Gastroesophageal sphincter (tissue), 4 donors: ENCODE measurements around the gene DNALI1. TPM values are rescaled to one million over a fixed set of nuclear protein-coding genes. Genes with fewer than 3 reads are reported as not detected.
A peak's percentile ranks its signal among the peaks of the same experiment; 100 is the strongest.
"Not testable (repeated sequence)": the region's sequence is repeated elsewhere in the genome, so short reads cannot be mapped to it uniquely, and the experiment has no call there.

ENCODE experiments used
- ATAC-seq: fragments of 150-250 bp; one replicate; pipeline ENCODE4 v1.9.1; 2016; ENCODE audit warnings: mild to moderate bottlenecking, moderate library complexity
- H3K27ac ChIP-seq, 4 donors: fragments of 200-600 bp; sonication (generic) in 3 of 4; 1 replicate in 3 of 4; 2 replicates in 1 of 4; pipeline ENCODE4 v1.5.1; 2016 to 2019
- H3K27me3 ChIP-seq: fragments of 200-600 bp; sonication (generic); one replicate; pipeline ENCODE4 v1.5.1; 2019
- H3K36me3 ChIP-seq, 2 donors: fragments of 200-600 bp; sonication (generic); one replicate each; pipeline ENCODE4 v1.5.1; 2019; ENCODE audit warnings: control low read depth in 1 of 2
- H3K4me1 ChIP-seq, 3 donors: fragments of 200-600 bp; sonication (generic); 1 replicate in 2 of 3; 2 replicates in 1 of 3; pipeline ENCODE4 v1.5.1; 2016 to 2019; ENCODE audit warnings: control low read depth in 2 of 3
- H3K4me3 ChIP-seq, 2 donors: fragments of 200-600 bp; sonication (generic); one replicate each; pipeline ENCODE4 v1.5.1; 2019; ENCODE audit warnings: mild to moderate bottlenecking in 1 of 2, moderate library complexity in 1 of 2
- H3K9me3 ChIP-seq, 3 donors: fragments of 200-600 bp; sonication (generic); one replicate each; pipeline ENCODE4 v1.5.1; 2017 to 2019; ENCODE audit warnings: control low read depth in 2 of 3
- EP300 ChIP-seq: sonication (generic); formaldehyde crosslinking; IDR thresholded peaks from one replicate; pipeline ENCODE4 v1.6.1; 2017; ENCODE audit warnings: antibody characterized with exemption, mild to moderate bottlenecking
- POLR2A ChIP-seq, 2 donors: fragments of 450-650 bp; IDR thresholded peaks; one replicate each; pipeline ENCODE4 v1.6.1; 2017; ENCODE audit warnings: antibody characterized with exemption in 2 of 2, mild to moderate bottlenecking in 2 of 2, moderate library complexity in 1 of 2
- POLR2AphosphoS5 ChIP-seq: sonication (generic); formaldehyde crosslinking; IDR thresholded peaks from one replicate; pipeline ENCODE4 v1.6.1; 2017; ENCODE audit warnings: antibody characterized with exemption
- WGBS, 2 donors: methylation state at CpG; one replicate each; pipeline ENCODE4 v1.1.5; 2018; ENCODE audit warnings: low coverage in 1 of 2; 5-methylcytosine and 5-hydroxymethylcytosine counted together
- total RNA-seq, 4 donors: library from RNA; depleted of rRNA; stranded (reverse); fragments of >200 nt; gene quantifications; one replicate each; pipeline ENCODE4 v1.1.0, GENCODE V29; 2016
- TF ChIP-seq, protein P1 (sequence below), 4 experiments: fragments of 200-600 bp in 2 of 4; fragments of 450-650 bp in 2 of 4; sonication (generic) in 1 of 4; IDR thresholded peaks; one replicate each; pipeline ENCODE4 v1.5.1; 2017 to 2019; ENCODE audit warnings: antibody characterized with exemption in 4 of 4, mild to moderate bottlenecking in 2 of 4, moderate library complexity in 2 of 4

Gene DNALI1
- total RNA-seq, 4 donors from 2014 or later: 10.2 to 15.7 (median 12.6) TPM

DNA sequence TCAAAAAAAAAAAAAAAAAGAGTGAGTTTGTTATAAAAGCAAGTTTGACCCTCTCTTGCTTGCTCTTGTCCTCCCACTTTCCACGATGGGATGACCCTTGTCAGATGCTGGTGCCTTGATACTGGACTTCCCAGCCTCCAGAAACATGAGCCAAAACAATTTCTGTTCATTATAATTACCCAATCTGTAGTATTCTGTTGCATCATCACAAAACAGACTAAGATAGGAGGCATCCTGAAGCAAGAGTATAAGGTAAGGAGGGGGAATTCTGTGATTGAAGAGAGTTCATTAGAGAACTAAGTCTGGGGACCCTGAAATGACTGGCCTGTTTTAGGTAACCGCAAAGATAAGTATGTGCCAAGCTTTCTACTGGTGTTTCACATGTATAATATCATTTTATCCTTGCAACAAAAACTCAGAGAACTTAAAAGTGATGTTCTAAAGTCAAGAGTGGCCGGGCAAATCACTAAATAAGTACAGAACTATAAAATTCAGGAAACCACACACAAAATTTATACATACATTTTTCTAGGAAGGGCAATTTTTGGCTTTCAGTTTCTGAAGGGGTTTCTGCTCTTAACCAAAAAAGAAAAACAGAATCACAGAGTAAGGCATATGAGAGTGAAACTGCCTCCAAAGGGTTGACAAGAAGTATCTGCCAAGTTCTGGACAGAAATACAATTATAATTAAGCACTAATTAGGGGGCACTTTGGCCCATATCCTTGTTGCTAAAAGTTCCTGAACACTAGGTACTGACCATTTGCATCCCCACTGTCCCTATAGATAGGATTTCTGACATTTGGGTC lies 14.0 kb downstream of the DNALI1 start:
- 89 to 100% methylated on average over 2 to 3 of the region's 3 CpGs for WGBS, 2 donors
- no peak overlapping the region for H3K4me3 ChIP-seq
- peaks cover 8 to 100% of the 10 kb centered on the region in 2 donors for H3K36me3 ChIP-seq
- no peaks in the 10 kb centered on the region for H3K4me1 ChIP-seq
- H3K27me3 ChIP-seq: no peaks in the 10 kb centered on the region
- H3K9me3 ChIP-seq: no peaks in the 10 kb centered on the region
- ATAC-seq: no peak
- no peak overlapping the region for H3K27ac ChIP-seq
- TF ChIP-seq, protein P1, sequence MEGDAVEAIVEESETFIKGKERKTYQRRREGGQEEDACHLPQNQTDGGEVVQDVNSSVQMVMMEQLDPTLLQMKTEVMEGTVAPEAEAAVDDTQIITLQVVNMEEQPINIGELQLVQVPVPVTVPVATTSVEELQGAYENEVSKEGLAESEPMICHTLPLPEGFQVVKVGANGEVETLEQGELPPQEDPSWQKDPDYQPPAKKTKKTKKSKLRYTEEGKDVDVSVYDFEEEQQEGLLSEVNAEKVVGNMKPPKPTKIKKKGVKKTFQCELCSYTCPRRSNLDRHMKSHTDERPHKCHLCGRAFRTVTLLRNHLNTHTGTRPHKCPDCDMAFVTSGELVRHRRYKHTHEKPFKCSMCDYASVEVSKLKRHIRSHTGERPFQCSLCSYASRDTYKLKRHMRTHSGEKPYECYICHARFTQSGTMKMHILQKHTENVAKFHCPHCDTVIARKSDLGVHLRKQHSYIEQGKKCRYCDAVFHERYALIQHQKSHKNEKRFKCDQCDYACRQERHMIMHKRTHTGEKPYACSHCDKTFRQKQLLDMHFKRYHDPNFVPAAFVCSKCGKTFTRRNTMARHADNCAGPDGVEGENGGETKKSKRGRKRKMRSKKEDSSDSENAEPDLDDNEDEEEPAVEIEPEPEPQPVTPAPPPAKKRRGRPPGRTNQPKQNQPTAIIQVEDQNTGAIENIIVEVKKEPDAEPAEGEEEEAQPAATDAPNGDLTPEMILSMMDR (IDR thresholded peaks at IDR 0.05): no peak
- TF ChIP-seq EP300 (no peak), POLR2A (IDR thresholded peaks at IDR 0.05) (no peak), POLR2AphosphoS5 (no peak)

- ATAC-seq: no peak
- TF ChIP-seq EP300: no peak
- peak; percentile 79 for TF ChIP-seq POLR2AphosphoS5
- WGBS, 2 donors: 35 to 77% methylated on average over 6 of the region's 7 CpGs
- Histone ChIP-seq H3K4me3 (no peak overlapping the region), H3K9me3 (no peaks in the 10 kb centered on the region), H3K27ac (no peak overlapping the region), H3K4me1 (no peaks in the 10 kb centered on the region), H3K36me3 (peaks cover 2 to 98% of the 10 kb centered on the region in 2 donors), H3K27me3 (no peaks in the 10 kb centered on the region)
These were observed 18.2 kb downstream of the DNALI1 start for GRCh38 chr1:37574834-37575480.

DNA sequence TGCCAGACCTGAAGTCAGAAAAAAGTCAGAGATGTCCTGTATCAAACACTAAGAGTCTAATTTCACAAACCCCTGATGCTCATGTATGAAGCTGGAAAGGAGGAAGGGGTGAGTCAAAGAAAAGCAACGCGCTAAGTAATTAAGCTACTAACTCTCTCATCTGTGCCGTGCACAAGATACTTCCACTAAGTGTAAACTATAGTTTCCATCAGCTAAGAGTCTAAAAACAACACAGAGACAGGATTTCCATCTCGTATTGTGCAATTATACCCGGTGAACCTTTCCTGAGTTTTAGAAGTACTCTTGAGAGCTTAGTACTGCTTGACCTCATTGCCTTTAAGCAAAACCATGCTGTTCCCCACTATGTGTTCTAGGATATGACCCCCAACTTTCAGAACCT lies 19.0 kb downstream of the DNALI1 start:
- Histone ChIP-seq H3K36me3 (peaks cover 2 to 98% of the 10 kb centered on the region in 2 donors), H3K27me3 (no peaks in the 10 kb centered on the region), H3K9me3 (no peaks in the 10 kb centered on the region), H3K4me1 (no peaks in the 10 kb centered on the region), H3K27ac (no peak overlapping the region), H3K4me3 (no peak overlapping the region)
- no peak for ATAC-seq
- WGBS, 2 donors: 67 to 73% methylated on average over 5 of the region's 5 CpGs
- no peak for TF ChIP-seq POLR2A (IDR thresholded peaks at IDR 0.05)
- no peak for TF ChIP-seq EP300
- TF ChIP-seq, protein P1 (IDR thresholded peaks at IDR 0.05): no peak
- no peak for TF ChIP-seq POLR2AphosphoS5

GRCh38 chr1:37584544-37584943 lies 27.8 kb downstream of the DNALI1 start:
- H3K9me3 ChIP-seq: not testable (repeated sequence)

DNA sequence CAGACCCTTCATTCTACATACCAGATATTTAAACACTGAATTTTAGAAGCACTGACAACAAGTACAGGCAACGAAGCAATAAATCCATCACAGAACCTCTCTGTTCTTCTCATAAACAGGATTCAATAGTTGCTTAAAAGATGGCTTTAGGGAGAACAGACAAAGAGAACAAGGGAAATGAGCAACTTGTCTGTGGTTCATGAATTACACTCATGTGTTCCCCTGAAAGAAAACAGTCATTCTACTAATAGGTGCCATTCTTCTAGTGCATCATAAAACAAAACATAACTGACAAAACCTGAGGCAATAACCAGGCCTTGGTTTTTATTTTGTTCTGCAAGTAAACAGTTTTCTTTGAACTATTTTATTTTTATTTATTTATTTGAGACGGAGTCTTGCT lies 32.2 kb downstream of the DNALI1 start:
- no peak for ATAC-seq
- H3K36me3 ChIP-seq: peaks cover 4 to 97% of the 10 kb centered on the region in 2 donors
- no peaks in the 10 kb centered on the region for H3K27me3 ChIP-seq
- H3K4me3 ChIP-seq: no peak overlapping the region
- no peak for TF ChIP-seq EP300
- TF ChIP-seq POLR2AphosphoS5: no peak
- TF ChIP-seq POLR2A (IDR thresholded peaks at IDR 0.05): no peak
- TF ChIP-seq, protein P1 (IDR thresholded peaks at IDR 0.05): no peak
- H3K4me1 ChIP-seq: peaks cover 0 to 7% (median 0%) of the 10 kb centered on the region in 3 donors
- WGBS, 2 donors: 75 to 90% methylated on average over 2 of the region's 2 CpGs
- H3K27ac ChIP-seq: no peak overlapping the region
- no peaks in the 10 kb centered on the region for H3K9me3 ChIP-seq

More at GRCh38 chr1:37584544-37584943, 27.8 kb downstream of the DNALI1 start:
- WGBS, 2 donors: 86 to 93% methylated on average over 3 to 4 of the region's 4 CpGs
- H3K27me3 ChIP-seq, H3K27ac ChIP-seq, H3K4me1 ChIP-seq, ATAC-seq, H3K4me3 ChIP-seq: not testable (repeated sequence)
- peaks cover 6 to 98% of the 10 kb centered on the region in 2 donors for H3K36me3 ChIP-seq
